Suprapubic skin (tissue), 4 donors: Measurements from ENCODE around the gene NPAS3. TPM values are rescaled to one million over a fixed set of nuclear protein-coding genes. Genes with fewer than 3 reads are reported as not detected.

Source experiments
- DNase-seq, 2 donors: peaks; one replicate each; pipeline ENCODE4 v3.0.0-alpha.2; 2019; ENCODE audit warnings: low spot score in 2 of 2
- H3K27ac ChIP-seq: fragments of 200-600 bp; sonication (generic); one replicate; pipeline ENCODE4 v1.5.1; 2019
- H3K27me3 ChIP-seq: fragments of 200-600 bp; sonication (generic); one replicate; pipeline ENCODE4 v1.5.1; 2019
- H3K36me3 ChIP-seq: fragments of 200-600 bp; sonication (generic); one replicate; pipeline ENCODE4 v1.5.1; 2019
- H3K4me1 ChIP-seq: fragments of 200-600 bp; sonication (generic); one replicate; pipeline ENCODE4 v1.5.1; 2019
- H3K4me3 ChIP-seq: fragments of 200-600 bp; sonication (generic); one replicate; pipeline ENCODE4 v1.5.1; 2019; ENCODE audit warnings: mild to moderate bottlenecking
- H3K9me3 ChIP-seq: fragments of 200-600 bp; sonication (generic); one replicate; pipeline ENCODE4 v1.5.1; 2019
- CTCF ChIP-seq, 2 donors: fragments of 200-600 bp in 1 of 2; fragments of 450-650 bp in 1 of 2; sonication (generic) in 1 of 2; IDR thresholded peaks; one replicate each; pipeline ENCODE4 v1.5.1; 2016 to 2019; ENCODE audit warnings: antibody characterized with exemption in 2 of 2, mild to moderate bottlenecking in 1 of 2, moderate library complexity in 1 of 2
- EP300 ChIP-seq: sonication (generic); formaldehyde crosslinking; IDR thresholded peaks from one replicate; pipeline ENCODE4 v1.6.1; 2017; ENCODE audit warnings: antibody characterized with exemption
- POLR2A ChIP-seq, 2 donors: fragments of 450-650 bp; IDR thresholded peaks; one replicate each; pipeline ENCODE4 v1.6.1; 2017; ENCODE audit warnings: antibody characterized with exemption in 2 of 2, mild to moderate bottlenecking in 2 of 2, moderate library complexity in 2 of 2
- POLR2AphosphoS5 ChIP-seq, 3 donors: sonication (generic); formaldehyde crosslinking; IDR thresholded peaks; one replicate each; pipeline ENCODE4 v1.6.1; 2017; ENCODE audit warnings: antibody characterized with exemption in 3 of 3
- WGBS: methylation state at CpG from one replicate; pipeline ENCODE4 v1.1.5; 2018; 5-methylcytosine and 5-hydroxymethylcytosine counted together
- total RNA-seq, 4 donors: library from RNA; depleted of rRNA; stranded (reverse); fragments of >200 nt; gene quantifications; one replicate each; pipeline ENCODE4 v1.1.0, GENCODE V29; 2016

NPAS3 gene
- total RNA-seq, 4 donors from 2014 or later: 0.17 to 0.45 (median 0.29) TPM; not detected in 1

GRCh38 chr14:33839193-33840076 is 900.8 kb downstream of the NPAS3 start:
- Histone ChIP-seq H3K36me3 (no peaks in the 10 kb centered on the region), H3K27me3 (no peaks in the 10 kb centered on the region), H3K9me3 (no peaks in the 10 kb centered on the region), H3K4me3 (no peak overlapping the region), H3K27ac (no peak overlapping the region), H3K4me1 (peaks cover 3% of the 10 kb centered on the region)
- DNase-seq: no peak
- WGBS: 44% methylated on average over 16 of the region's 16 CpGs
- no peak for TF ChIP-seq POLR2A (IDR thresholded peaks at IDR 0.05)
- TF ChIP-seq CTCF (IDR thresholded peaks at IDR 0.05): peak; percentile 73 to 78

- Histone ChIP-seq H3K4me1 (peaks cover 3% of the 10 kb centered on the region), H3K36me3 (no peaks in the 10 kb centered on the region), H3K9me3 (no peaks in the 10 kb centered on the region), H3K4me3 (no peak overlapping the region), H3K27ac (no peak overlapping the region), H3K27me3 (no peaks in the 10 kb centered on the region)
- TF ChIP-seq CTCF (IDR thresholded peaks at IDR 0.05) (no peak), EP300 (no peak), POLR2A (IDR thresholded peaks at IDR 0.05) (no peak), POLR2AphosphoS5 (IDR thresholded peaks at IDR 0.05) (no peak)
- no peak for DNase-seq
- 95% methylated on average over 3 of the region's 3 CpGs for WGBS
Observed at GRCh38 chr14:33840797-33841196, 902.1 kb downstream of the NPAS3 start.

- Histone ChIP-seq H3K4me3 (no peak overlapping the region), H3K27me3 (no peaks in the 10 kb centered on the region), H3K9me3 (no peaks in the 10 kb centered on the region), H3K36me3 (no peaks in the 10 kb centered on the region), H3K4me1 (no peaks in the 10 kb centered on the region), H3K27ac (no peak overlapping the region)
- TF ChIP-seq EP300 (no peak), POLR2A (IDR thresholded peaks at IDR 0.05) (no peak), POLR2AphosphoS5 (IDR thresholded peaks at IDR 0.05) (no peak), CTCF (IDR thresholded peaks at IDR 0.05) (no peak)
- DNase-seq: no peak
- WGBS: 64% methylated on average over 1 of the region's 1 CpG
Observed at GRCh38 chr14:33842299-33842698, 903.6 kb downstream of the NPAS3 start.

GRCh38 chr14:33844118-33844517 is 905.4 kb downstream of the NPAS3 start:
- WGBS: 87% methylated on average over 3 of the region's 3 CpGs
- Histone ChIP-seq H3K4me3 (no peak overlapping the region), H3K27me3 (no peaks in the 10 kb centered on the region), H3K9me3 (no peaks in the 10 kb centered on the region), H3K27ac (no peak overlapping the region), H3K36me3 (no peaks in the 10 kb centered on the region), H3K4me1 (no peaks in the 10 kb centered on the region)
- TF ChIP-seq POLR2A (IDR thresholded peaks at IDR 0.05): no peak
- TF ChIP-seq EP300: no peak
- TF ChIP-seq CTCF (IDR thresholded peaks at IDR 0.05): no peak
- no peak for TF ChIP-seq POLR2AphosphoS5 (IDR thresholded peaks at IDR 0.05)
- no peak for DNase-seq

GRCh38 chr14:33846100-33846824 is 907.6 kb downstream of the NPAS3 start:
- Histone ChIP-seq H3K27ac (no peak overlapping the region), H3K9me3 (no peaks in the 10 kb centered on the region), H3K27me3 (no peaks in the 10 kb centered on the region), H3K36me3 (no peaks in the 10 kb centered on the region), H3K4me3 (no peak overlapping the region), H3K4me1 (no peaks in the 10 kb centered on the region)
- 90% methylated on average over 8 of the region's 8 CpGs for WGBS
- no peak for TF ChIP-seq CTCF (IDR thresholded peaks at IDR 0.05)
- no peak for TF ChIP-seq EP300
- no peak for TF ChIP-seq POLR2AphosphoS5 (IDR thresholded peaks at IDR 0.05)
- no peak for TF ChIP-seq POLR2A (IDR thresholded peaks at IDR 0.05)
- no peak for DNase-seq
